Ovary (tissue), 3 donors: Measurements from ENCODE around the gene LAT.

Experiments used
- EP300 ChIP-seq: sonication (generic); formaldehyde crosslinking; IDR thresholded peaks from one replicate; pipeline ENCODE4 v1.6.1; 2017; ENCODE audit warnings: antibody characterized with exemption
- POLR2A ChIP-seq: fragments of 450-650 bp; IDR thresholded peaks from one replicate; pipeline ENCODE4 v1.6.1; 2017; ENCODE audit warnings: antibody characterized with exemption, mild to moderate bottlenecking, moderate library complexity
- TF ChIP-seq, protein P1 (sequence below), 3 donors: fragments of 450-650 bp in 2 of 3; fragments of 200-600 bp in 1 of 3; IDR thresholded peaks; one replicate each; pipeline versions ENCODE4 v1.5.1 to v1.8.0; 2016 to 2022; ENCODE audit warnings: antibody characterized with exemption in 3 of 3, mild to moderate bottlenecking in 1 of 3
- donor health status: DM: no; HTN: no; CAD: no.

DNA sequence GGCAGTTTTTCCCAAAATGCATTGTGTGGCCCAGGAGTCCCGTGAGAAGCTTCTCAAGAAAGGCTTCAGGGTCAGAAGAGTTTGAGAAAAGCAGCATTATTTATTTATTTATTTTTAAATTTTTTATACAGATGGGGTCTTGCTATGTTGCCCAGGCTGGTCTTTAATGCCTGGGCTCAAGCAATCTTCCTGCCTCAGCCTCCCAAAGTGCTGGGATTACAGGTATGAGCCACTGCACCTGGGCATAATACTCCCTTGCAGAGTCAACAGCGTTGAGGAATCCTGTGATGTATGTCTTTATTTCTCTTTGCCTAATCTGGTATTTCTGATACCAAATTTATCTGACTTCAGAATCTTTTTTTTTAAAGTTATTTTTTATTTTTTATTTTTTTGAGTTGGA lies 15.2 kb downstream of the LAT start:
- TF ChIP-seq, protein P1, sequence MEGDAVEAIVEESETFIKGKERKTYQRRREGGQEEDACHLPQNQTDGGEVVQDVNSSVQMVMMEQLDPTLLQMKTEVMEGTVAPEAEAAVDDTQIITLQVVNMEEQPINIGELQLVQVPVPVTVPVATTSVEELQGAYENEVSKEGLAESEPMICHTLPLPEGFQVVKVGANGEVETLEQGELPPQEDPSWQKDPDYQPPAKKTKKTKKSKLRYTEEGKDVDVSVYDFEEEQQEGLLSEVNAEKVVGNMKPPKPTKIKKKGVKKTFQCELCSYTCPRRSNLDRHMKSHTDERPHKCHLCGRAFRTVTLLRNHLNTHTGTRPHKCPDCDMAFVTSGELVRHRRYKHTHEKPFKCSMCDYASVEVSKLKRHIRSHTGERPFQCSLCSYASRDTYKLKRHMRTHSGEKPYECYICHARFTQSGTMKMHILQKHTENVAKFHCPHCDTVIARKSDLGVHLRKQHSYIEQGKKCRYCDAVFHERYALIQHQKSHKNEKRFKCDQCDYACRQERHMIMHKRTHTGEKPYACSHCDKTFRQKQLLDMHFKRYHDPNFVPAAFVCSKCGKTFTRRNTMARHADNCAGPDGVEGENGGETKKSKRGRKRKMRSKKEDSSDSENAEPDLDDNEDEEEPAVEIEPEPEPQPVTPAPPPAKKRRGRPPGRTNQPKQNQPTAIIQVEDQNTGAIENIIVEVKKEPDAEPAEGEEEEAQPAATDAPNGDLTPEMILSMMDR (IDR thresholded peaks at IDR 0.05): no peak
- no peak for TF ChIP-seq POLR2A
- no peak for TF ChIP-seq EP300
